Measurements from ENCODE around the gene NKX2-2. TPM values are rescaled to one million over a fixed set of nuclear protein-coding genes. Genes with fewer than 3 reads are reported as not detected.

Gene NKX2-2
- polyA plus RNA-seq, 1 donor from 2014 or later = not detected

DNA sequence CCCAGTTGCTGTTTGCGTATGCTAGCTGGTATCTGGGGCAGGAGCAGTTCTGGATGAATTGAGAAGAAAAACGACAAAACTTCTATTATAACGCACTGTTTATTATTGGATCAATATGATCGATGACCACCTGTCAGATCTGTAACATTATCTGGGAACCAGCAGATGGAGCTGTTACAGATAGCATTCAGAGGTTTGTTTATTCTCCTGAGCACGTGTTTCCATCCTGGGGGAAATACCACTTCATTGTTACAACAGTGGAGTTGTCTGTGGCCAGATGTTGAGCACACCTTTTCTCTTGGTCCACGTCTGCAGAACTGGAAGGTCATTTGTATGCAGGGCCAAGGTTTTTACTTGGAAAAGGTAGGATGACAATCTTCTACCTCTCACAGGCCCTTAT, 16.0 kb upstream of the NKX2-2 start:
- no peaks in the 10 kb centered on the region for H3K4me1 Mint-ChIP-seq
- H3K27me3 Mint-ChIP-seq = peaks cover 16% of the 10 kb centered on the region
- no peak overlapping the region for H3K27ac Mint-ChIP-seq
- no peak overlapping the region for H3K4me3 Mint-ChIP-seq
- no peaks in the 10 kb centered on the region for H3K36me3 Mint-ChIP-seq
- H3K9me3 Mint-ChIP-seq = peaks cover 0 to 4% (median 3%) of the 10 kb centered on the region in 3 donors

DNA sequence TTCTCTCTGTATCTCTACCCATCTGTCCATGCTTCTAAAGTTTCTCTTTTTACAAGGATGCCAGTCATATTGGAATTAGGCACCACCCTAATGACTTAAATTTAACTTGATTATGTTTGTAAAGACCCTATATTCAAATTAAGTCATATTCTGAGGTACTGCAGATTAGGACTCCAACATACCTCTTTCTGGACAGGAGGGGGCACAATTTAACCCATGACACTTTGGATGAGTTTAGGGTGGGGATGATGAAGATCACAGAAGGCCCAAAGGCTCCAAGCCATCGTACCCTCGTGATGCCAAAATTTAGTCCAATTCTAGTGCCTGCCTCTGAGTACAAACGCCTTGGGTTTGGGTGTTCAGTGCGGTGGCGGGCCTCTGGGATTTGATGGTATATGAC, 15.0 kb upstream of the NKX2-2 start:
- no peak overlapping the region for H3K27ac Mint-ChIP-seq
- no peaks in the 10 kb centered on the region for H3K4me1 Mint-ChIP-seq
- no peaks in the 10 kb centered on the region for H3K36me3 Mint-ChIP-seq
- H3K9me3 Mint-ChIP-seq = peaks cover 0 to 4% (median 3%) of the 10 kb centered on the region in 3 donors
- H3K4me3 Mint-ChIP-seq = no peak overlapping the region
- H3K27me3 Mint-ChIP-seq = peaks cover 21% of the 10 kb centered on the region

DNA sequence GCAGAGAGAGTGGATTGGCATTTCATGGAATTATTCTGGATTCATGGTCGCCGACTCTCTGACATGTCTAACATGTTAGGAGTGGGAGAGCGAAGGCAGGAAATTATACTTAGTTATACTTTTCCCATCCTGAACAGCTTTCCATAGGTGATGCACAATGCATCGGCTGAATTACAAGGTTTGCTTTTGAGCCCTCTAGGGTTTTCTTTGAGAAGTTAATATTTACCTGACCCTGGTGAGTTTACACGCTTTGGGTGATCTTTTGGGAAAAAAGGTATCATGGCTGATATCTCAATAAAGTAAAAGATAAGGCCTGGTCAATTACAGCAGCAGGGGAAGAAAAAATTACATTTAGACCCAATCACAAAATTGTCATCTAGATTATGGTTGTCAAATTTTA, 14.0 kb upstream of the NKX2-2 start:
- Mint-ChIP-seq H3K36me3 (no peaks in the 10 kb centered on the region), H3K9me3 (peaks cover 0 to 4% (median 3%) of the 10 kb centered on the region in 3 donors), H3K27me3 (peaks cover 29% of the 10 kb centered on the region), H3K27ac (peak overlapping the region in 1 of 3 donors; percentile 35), H3K4me1 (no peaks in the 10 kb centered on the region), H3K4me3 (no peak overlapping the region)

DNA sequence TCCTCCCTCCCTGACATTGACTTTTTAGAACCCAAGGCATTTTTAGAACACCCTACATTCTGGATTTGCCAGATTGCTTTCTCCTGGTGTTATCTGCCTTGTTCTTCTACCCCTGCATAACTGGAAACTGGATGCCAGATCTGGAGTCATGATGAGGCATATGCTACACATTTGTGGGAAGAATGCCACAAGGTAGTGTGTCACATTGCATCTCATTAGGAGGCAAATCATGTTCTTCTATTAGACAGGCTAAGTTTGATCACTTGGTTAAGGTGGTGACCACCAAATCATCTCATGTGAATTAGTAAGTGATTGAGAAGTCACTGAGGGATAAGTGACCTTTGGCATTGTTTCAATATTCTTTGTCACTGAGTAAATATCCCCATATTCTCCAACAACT, 12.9 kb upstream of the NKX2-2 start:
- peaks cover 0 to 2% (median 0%) of the 10 kb centered on the region in 3 donors for H3K9me3 Mint-ChIP-seq
- no peaks in the 10 kb centered on the region for H3K4me1 Mint-ChIP-seq
- H3K36me3 Mint-ChIP-seq = no peaks in the 10 kb centered on the region
- no peak overlapping the region for H3K27ac Mint-ChIP-seq
- no peak overlapping the region for H3K4me3 Mint-ChIP-seq
- H3K27me3 Mint-ChIP-seq = peaks cover 31% of the 10 kb centered on the region

DNA sequence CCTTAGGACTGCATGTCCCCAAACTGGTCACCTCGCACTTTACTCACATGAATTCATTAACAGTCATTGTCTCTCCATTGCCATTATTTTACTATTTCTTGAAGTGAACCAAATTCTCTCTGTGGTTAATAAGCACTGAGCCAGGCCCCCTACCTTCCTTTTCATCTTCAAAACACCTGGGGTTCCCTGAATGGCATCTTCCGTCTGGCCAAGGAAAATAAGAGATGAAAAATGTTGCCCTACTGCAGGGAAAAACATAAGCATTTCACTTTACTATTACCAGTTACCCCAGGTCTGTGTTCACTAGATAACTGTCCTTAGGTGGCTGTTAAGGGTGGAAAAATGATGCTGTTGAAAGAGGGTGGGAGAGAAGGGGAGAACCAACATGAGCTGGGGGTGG, 10.0 kb upstream of the NKX2-2 start:
- Mint-ChIP-seq H3K4me3 (no peak overlapping the region), H3K4me1 (no peaks in the 10 kb centered on the region), H3K9me3 (peaks cover 0 to 2% (median 0%) of the 10 kb centered on the region in 3 donors), H3K27me3 (peaks cover 56% of the 10 kb centered on the region), H3K36me3 (no peaks in the 10 kb centered on the region), H3K27ac (peak overlapping the region in 1 of 3 donors; percentile 50)

DNA sequence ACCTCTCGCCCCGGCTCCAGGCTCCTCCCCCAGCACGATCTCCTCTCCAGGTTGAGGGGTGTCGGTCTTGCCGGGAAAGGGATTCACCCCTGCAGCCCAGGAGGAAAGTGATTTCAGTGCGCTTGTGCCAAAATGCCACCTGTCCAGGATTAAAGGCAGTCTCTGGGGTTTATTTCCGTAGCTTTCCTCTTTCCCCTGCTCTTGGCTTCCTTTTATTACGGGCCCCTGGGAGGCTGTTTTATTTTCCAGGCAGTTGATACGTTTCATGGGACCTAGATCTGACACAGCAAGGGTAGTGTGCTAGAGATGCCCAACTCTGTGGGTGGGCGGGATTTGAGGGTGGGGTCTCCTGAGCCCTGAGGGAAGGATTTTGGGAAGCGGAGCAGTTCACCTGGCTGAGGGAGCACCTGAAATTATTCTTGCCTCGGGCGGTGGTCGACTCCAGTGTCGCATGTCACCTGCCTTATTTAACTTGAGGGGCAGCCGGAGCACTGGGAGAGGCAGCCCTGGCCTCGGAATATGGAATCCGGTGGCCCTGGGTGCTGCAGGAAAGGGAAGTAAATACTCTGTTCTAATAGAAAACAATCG, 9.5 kb upstream of the NKX2-2 start:
- Mint-ChIP-seq H3K4me3 (peak overlapping the region in 1 of 4 donors; percentile 50), H3K9me3 (peaks cover 0 to 2% (median 0%) of the 10 kb centered on the region in 3 donors), H3K27ac (peak overlapping the region in 2 of 3 donors; percentile 50 to 59), H3K4me1 (no peaks in the 10 kb centered on the region), H3K36me3 (no peaks in the 10 kb centered on the region), H3K27me3 (peaks cover 53% of the 10 kb centered on the region)

DNA sequence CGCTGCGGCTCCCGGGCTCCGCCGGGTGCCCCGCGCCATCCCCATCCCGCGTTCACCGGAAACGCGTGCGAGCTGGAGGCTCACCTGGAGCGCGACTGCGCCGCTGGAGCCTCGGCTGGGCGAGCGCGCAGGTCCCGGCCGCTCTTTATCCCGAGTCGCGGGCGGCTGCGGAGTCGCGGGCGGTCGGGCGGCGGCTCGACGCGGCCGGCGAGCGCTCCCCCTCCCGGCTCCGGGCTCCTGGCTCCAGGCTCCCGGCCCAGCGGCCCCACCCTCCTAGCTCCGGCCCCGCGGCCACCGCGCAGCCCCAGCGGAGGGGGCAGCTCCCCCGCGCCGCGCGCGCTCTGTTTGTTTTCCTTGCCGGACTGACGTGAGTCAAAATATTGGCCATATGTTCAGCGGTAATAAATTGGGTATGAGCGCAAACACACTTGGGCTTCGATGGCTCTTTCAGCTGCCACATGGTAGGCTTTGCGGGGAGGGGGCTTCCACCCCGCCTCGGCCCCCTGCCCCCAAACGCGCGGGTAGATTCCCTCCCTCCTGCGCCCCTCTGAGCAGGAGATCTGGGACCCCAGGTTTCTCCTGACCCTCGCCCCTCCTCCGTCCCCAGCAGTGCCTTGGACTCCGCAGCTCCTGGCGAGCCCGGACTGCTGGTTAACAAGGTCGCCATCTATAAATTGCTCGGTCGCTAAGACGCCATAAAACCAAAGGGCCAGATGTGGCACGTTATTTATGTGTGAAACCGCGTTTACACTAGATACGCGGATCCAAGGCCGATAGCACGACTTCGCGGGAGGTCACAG, 8.8 kb upstream of the NKX2-2 start:
- Mint-ChIP-seq H3K36me3 (no peaks in the 10 kb centered on the region), H3K27me3 (peaks cover 60% of the 10 kb centered on the region), H3K9me3 (peaks cover 0 to 2% (median 0%) of the 10 kb centered on the region in 3 donors), H3K4me3 (peak overlapping the region in 1 of 4 donors; percentile 50), H3K4me1 (peaks cover 0 to 3% (median 0%) of the 10 kb centered on the region in 3 donors), H3K27ac (peak overlapping the region in 1 of 3 donors; percentile 59)

DNA sequence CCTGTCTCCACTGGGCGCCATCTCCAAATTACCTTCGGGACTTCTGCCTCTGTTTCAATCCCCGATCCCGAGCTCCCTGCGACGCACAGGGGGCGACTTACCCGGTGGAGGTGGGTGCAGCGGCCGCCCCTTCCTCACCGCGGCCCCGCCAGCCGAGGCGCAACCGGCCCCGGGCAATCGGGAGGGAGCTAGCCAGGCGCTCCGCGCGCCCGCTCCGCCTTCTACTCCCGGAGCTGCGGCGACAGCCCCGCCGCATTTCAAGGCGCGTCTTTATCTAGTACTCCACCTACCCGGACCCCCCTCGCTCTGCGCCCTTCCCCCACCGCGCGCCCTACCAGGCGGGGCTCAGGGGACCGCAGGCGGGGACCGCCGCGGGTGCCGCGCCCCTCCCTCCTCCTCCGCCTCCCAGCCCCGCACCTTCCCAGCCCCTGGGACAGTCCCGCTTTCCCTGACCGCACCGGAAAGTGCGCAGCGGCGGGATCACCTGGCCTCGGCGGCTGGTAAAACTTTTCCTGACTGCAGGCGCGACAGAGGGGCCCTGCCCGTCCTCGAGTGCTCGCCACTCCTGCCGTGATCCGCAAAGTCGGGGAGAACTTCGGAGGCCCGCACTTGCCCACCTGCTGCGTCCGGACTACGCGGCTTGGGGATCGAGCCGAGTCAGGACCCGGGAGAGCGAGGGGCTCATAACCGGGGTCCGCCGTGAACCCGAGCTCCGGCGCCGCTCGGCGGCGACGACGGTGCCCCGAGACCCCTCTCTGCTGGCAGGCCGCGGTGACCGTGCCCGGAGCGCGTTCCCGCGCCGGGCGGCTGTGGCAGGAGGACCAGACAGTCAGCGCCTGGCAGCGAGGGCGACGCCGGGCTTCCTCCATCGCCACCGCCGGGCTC, 8.0 kb upstream of the NKX2-2 start:
- Mint-ChIP-seq H3K4me1 (peaks cover 0 to 3% (median 0%) of the 10 kb centered on the region in 3 donors), H3K27ac (no peak overlapping the region), H3K27me3 (peaks cover 66% of the 10 kb centered on the region), H3K36me3 (no peaks in the 10 kb centered on the region), H3K4me3 (no peak overlapping the region), H3K9me3 (peaks cover 0 to 2% (median 0%) of the 10 kb centered on the region in 3 donors)

DNA sequence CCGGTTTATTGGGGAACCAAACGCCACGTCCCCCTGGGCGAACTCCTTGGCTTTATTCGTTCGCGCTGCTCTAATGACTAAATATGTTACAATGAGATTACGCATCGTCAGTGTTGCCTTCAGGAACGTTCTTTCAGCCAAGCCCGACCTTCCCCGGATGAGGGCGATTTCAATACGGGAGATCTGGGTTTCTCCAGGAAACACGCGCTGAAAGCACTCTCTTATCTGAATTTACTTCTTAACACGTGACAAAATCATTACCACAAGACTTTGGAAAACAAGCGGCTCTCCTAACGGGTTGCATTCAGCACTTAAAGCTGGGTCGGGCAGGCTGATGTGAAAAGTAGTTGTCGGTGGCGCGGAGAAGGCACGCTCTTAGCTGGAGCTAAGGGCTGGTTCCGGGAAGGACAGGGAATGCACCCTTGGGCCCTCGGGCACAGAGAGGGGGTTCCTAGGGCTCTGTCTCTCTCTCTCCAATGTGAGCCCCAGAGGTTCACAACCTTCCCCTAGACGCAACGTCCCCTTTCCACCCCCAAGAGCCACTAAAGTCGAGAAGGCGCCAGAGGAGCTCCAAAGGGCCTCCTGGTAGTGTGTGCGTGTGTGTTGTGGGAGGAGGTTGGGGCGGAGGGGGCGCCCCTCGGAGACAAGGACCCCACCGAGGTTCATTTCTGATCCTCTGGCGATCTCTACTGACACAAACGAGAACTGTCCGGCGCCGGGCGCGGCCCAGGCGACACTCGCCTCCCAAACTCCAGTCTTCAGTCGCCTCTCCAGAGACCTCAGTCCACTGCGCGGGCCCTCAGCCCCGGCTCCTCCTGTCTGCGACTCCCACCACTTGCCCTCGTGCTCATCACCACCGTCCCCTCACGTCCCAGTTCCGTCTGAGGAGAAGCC, 7.1 kb upstream of the NKX2-2 start:
- no peak overlapping the region for H3K4me3 Mint-ChIP-seq
- peaks cover 75% of the 10 kb centered on the region for H3K27me3 Mint-ChIP-seq
- H3K36me3 Mint-ChIP-seq = no peaks in the 10 kb centered on the region
- H3K27ac Mint-ChIP-seq = peak overlapping the region in 2 of 3 donors; percentile 60 to 89
- peaks cover 0 to 3% (median 0%) of the 10 kb centered on the region in 3 donors for H3K4me1 Mint-ChIP-seq
- peaks cover 0 to 2% (median 0%) of the 10 kb centered on the region in 3 donors for H3K9me3 Mint-ChIP-seq

DNA sequence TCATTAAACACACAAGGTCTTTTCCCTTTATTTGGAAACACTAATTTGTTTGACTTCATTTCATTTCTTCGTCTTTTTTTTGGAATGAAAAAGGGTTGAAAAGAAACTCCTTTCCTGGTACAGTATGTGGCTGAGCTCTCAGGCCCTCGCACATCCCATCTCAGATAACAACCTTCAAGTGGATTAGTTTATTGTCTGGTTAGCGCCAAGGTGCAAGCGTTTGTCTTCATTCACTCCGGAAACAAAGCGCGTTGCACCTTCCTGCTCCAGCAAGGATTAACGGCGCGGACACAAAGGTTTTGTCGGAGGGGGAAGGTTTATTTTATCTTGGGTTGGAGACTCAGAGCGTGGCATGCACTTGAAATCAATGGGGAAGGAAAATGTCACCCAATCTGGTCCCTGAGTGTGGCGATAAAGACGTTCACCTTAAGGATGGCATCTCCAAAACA, 5.3 kb upstream of the NKX2-2 start:
- H3K36me3 Mint-ChIP-seq = no peaks in the 10 kb centered on the region
- no peak overlapping the region for H3K4me3 Mint-ChIP-seq
- peaks cover 0 to 3% (median 1%) of the 10 kb centered on the region in 3 donors for H3K4me1 Mint-ChIP-seq
- H3K9me3 Mint-ChIP-seq = no peaks in the 10 kb centered on the region
- H3K27me3 Mint-ChIP-seq = peaks cover 73% of the 10 kb centered on the region
- peak overlapping the region in 2 of 3 donors; percentile 18 to 46 for H3K27ac Mint-ChIP-seq

DNA sequence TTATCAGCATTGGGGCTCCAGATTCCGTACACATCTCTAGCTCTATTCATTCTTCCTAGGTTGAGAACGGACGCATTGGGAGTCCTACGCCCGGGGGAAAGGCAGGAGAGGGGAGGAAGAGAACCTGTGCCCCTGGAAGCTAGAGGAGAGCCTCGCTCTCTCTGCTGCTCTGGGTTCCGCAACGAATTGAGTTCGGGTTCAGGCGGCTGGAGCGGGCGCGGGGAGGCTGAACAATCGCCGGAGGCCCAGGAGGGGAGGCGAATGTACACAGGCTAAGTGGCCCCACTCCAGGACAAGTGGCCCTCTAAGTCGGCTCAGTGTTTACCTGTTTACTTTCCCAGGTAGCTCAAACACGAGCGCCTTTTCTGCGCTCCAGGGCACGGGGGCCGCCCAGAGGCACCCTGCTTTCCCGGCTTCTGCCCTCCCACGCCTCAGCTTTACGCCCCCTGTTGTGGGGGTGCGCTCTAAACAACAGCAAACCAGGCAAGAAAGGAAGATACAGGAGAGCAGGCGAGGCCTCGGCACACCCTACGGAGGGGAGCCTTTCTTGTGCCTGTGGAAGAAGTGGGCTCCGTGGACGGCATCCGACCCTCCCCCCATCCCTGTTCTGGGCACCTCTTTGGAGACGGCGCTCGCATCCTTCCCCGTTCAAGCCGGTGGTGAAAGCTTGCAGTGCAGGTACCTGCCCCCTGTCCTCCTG, 4.6 kb upstream of the NKX2-2 start:
- H3K4me3 Mint-ChIP-seq = no peak overlapping the region
- peak overlapping the region in 2 of 3 donors; percentile 83 to 86 for H3K27ac Mint-ChIP-seq
- peaks cover 67% of the 10 kb centered on the region for H3K27me3 Mint-ChIP-seq
- no peaks in the 10 kb centered on the region for H3K36me3 Mint-ChIP-seq
- no peaks in the 10 kb centered on the region for H3K9me3 Mint-ChIP-seq
- peaks cover 0 to 3% (median 2%) of the 10 kb centered on the region in 3 donors for H3K4me1 Mint-ChIP-seq

DNA sequence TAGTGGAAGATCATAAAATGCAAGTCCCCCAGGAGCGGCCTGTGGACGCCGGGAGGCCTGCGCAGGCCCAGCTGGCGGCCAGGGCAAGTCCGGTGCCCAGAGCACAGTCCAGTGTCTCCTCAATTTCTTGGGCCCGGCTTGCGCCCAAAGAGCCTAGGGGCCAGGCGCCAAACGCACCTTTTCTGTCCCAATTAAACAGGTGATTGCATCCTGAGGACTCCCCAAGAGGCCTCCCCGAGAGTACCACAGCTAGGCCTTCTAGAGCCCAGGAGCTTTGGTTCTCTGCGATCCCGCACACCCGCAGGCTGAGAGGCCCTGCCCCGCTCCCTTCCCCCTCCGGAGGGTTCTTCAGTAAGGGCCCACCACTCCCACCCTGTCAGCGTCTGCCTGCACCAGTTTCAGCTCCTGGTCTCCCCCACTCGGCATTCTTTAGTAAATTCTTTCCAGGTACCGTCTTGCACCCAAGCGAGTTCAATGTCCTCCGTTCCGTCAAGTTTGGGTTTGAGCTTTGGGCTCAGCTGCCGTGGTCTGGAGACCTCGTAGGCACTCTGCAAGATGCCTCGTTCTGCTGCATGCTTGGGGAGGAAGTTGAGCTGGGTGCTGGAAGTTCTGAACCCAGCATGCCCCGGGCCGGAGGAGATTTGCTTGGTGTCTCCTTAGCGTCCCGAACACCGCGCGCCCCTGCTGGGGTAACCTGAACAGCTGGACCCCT, 3.9 kb upstream of the NKX2-2 start:
- H3K36me3 Mint-ChIP-seq = no peaks in the 10 kb centered on the region
- peak overlapping the region; percentile 32 to 86 (median 83) for H3K27ac Mint-ChIP-seq
- no peaks in the 10 kb centered on the region for H3K9me3 Mint-ChIP-seq
- peaks cover 0 to 5% (median 2%) of the 10 kb centered on the region in 3 donors for H3K4me1 Mint-ChIP-seq
- peaks cover 65% of the 10 kb centered on the region for H3K27me3 Mint-ChIP-seq
- no peak overlapping the region for H3K4me3 Mint-ChIP-seq

All from IgD-negative memory B cell (primary cell).